Stimulated activated CD8-positive, alpha-beta memory T cell treated with anti-CD3 and anti-CD28 coated beads, Interleukin-12 subunit alpha, Interleukin-12 subunit beta, amount 100 ng/mL, for 4 hours (primary cell): ENCODE data around the gene E2F3.
"Not testable (repeated sequence)": the region's sequence is repeated elsewhere in the genome, so short reads cannot be mapped to it uniquely, and the experiment has no call there.

ENCODE experiments used
- DNase-seq: peaks from one replicate; pipeline ENCODE4 v3.0.0-alpha.2; 2020; ENCODE audit warnings: low read depth

Gene E2F3

DNA sequence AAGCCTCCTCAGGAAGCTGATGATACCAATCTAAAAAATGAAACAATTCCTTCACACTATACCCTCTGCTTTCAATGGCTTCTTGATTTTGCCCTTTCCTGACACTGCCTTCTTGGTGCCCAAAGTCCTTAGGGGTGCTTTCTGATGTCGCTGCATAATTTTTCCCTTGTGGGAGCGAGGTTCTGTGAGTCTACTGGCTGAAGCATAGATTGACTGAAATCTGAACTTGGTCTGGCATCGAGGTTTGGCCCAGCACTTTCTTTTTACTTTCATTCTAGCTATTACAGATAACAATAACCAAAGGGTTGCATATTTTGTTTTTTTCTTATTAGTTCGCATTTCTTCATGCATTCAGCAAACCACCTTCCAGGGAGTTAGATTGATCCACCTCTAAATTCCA, 65.8 kb downstream of the E2F3 start:
- DNase-seq = no peak

DNA sequence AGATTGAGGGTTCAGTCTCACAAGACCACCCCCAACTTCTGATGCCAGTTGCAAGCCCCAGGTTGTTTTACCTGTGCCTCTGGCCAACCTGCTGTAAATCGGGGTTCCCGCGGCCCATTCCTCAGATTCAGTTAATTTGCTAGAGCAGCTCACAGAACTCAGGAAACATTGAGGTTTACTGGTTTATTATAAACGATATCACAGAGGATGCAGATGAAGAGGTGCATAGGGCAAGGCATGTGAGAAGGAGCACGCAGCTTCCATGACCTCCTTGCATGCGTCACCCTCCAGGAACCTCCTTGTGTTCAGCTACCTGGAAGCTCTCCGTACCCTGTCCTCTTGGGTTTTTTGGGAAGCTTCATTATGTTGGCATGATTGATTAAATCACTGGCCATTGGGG, 66.5 kb downstream of the E2F3 start:
- no peak for DNase-seq

DNA sequence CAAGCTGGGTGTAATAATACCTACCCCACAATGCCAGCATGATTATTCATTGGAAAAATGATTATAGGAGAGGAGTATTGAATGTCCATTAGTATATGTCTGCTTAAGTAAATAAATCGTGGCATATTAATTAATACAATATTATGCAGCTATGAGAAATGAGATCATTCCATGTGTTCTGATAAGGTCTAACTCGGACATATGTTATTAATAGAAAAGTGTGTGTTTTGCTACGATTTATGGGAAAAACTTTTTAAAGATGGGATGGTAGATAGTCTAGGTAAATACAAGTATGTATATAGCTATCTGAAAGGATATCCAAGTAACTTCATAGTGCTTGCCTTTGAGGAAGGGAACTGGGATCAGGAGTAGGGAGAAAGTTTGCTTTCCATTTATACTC, 71.1 kb downstream of the E2F3 start:
- DNase-seq = no peak

DNA sequence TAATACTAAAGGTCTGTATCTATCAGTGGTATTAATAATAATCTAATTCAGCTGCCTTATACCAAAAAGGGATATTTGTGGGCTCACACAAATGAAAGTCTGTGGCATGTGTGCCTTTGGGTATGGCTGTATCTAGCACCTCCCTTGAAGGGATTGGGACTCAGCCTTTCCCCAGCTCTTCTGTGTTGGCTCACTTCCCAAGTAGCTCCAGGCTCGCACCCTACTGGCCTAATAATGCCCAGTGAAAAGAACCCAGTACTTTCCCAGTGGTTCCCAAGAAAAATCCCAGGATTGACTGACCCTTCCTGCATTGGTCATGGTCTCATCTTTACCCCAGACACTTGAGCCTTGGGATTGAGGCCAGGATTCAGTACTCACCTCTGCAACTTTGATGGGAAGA, 71.8 kb downstream of the E2F3 start:
- DNase-seq = no peak

DNA sequence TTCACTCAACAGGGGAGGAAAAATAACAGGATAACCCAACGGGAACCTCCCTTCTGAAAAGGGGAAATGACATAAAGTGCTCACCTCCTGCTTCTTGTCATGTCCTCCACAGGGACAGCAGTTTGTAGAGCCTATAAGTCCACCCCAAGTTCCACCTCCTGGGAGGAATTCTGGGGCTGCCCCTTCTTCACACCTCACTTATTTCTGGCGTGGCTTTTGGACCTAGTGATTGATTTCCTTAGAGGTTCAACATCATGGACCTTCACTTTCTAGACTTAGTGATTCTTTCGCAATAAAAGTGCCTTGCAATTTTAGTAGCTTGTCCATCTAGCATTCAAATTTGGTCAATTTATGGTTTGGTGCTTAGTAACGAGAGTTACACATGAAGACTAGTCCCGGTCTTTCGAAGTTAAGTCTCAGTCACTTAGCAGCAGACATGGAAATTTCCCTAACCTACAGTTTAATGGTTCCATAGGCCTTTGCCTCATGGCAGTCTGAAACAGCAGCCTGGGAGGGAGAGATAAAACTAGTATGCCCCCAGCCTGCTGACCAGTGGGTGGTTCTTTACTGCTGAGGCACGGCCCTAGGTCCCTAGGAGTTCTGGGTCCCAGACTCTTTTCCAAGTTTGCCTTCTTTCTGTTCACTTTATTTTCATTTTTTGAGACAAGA, 73.3 kb downstream of the E2F3 start:
- no peak for DNase-seq

DNA sequence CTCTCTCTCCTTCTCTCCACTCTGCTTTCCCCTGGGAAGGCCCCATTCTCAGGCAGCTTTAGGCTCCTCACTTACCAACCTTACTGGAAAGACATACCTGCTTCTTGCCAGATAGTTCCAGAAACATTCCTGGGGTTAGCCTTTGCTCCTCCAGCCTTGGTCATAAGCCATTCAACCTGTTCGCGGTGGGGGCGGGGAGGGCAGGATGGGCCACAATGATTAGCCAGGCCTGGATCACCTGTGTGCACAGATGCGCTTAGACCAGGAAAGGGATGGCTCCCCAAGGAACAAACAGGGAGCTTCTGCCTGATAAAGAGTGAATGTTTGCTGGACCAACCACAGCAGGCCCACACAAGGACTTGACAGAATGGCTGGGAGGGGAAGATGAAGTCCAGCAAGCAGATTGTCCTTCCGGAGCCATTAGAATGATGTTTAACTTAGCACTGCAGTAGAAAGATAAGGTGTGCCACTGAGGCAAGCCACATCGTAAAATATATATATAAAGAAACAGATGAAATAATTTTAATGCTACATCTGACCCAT, 74.9 kb downstream of the E2F3 start:
- DNase-seq = no peak

DNA sequence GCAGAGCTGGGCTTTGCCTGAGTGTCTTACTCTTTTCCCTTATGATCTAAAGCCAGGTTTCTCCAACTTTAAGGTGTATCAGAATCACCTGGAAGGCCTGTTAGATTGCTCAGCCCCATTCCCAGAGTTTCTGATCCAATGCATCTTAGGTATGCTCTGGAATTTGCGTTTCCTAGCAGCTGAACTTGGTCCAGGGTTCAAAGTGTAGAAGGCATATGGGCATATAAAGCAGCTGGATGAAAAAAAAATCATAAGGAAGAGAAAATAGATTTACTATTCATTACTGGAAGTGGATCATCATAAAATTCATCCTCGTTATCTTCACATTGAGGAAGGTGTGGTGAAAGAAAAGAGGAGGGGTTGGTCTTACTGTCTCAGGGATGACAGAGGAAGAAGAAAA, 75.8 kb downstream of the E2F3 start:
- DNase-seq = no peak

DNA sequence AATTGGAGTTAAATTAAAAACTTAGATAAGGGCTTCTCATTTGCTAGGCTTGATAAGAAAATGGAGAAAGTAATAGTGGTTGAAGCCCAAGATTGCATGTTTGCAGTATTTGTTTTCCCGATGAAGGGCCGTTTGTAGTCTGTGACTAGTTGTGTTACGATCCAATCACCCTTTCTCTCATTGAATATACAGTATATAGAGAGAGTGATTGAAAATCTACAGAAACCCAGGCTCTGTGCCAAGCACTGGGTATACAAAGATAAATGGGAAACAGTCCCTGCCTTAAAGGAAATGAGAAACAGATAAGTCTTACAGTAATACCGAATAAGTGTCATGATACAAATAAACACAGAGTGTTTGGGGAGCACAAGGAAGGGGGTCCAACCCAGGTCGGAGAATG, 77.4 kb downstream of the E2F3 start:
- no peak for DNase-seq

DNA sequence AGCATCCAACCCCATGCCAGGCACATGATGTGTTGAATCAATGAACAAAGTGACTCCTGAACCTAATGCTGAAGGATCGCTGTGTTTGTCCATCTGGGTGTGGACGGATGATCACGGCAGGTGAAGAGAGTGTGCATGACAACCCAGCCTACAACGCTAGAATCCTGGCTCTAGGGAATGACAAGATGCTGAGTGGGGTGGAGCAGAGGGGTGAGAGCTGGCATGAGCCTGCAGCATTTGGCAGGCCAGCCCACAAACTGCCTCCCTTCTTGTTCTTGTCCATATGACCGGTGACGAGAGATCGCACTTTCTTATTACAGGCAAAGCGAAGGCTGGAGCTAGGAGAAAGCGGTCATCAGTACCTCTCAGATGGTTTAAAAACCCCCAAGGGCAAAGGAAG, 77.8 kb downstream of the E2F3 start:
- no peak for DNase-seq

DNA sequence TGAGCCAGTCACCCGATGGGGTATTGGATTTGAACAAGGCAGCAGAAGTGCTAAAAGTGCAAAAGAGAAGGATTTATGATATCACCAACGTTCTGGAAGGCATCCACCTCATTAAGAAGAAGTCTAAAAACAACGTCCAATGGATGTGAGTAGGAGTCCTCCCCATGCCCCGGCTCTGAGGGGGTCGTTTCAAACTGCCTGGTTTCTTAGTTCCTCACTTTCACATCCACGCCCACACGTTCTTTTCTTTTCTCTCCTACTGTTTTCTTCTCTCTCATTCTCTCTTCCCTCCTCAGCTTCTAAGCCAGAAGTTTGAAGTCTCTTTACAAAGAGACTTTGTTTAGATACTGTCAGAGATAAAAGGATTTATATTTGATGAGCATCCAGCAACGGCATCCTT, 79.6 kb downstream of the E2F3 start:
- DNase-seq = no peak

DNA sequence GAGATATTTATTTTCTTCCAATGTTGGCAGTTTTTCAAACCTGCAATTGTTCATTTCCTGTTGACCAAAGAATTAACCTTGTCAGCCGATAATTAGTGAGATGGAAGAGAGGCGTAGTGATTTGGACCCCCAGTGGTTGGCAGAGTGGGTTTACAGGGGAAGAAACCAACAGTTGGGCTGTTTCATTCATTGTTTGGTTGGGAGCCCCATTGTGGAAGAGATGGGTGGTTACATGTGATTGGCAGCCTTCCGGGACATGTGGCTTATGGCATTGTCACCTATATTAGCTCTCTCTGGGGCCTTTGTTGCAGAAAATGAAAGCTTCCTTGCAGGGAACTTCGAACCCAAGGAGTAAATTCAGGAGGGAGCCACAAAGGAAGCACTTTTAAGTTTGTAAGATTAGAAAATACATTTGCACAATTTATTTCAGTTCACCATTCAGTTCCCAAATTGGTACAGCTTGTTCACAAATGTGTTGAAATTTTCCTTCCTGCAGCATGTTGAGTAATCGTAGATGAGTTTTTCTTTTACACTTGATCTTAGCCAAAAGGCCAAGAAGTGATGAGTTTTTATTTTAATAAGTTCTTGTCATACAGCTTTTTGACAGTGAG, 82.3 kb downstream of the E2F3 start:
- no peak for DNase-seq

DNA sequence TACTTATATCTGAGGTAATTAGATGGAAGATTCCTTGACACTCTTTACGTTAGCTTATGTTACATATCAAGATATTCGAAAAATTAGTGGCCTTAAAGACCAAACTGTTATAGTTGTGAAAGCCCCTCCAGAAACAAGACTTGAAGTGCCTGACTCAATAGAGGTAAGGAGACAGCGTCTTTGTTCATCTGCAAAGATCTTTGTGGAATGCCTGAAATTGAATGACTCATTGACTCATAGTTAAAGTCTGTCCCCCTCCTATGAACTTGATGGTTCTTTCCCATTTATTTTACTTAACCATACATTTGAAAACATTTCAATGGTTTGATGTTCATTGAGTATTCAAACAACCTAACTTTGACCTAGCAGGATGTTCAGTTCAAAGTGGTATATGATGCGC, 85.0 kb downstream of the E2F3 start:
- DNase-seq = no peak

DNA sequence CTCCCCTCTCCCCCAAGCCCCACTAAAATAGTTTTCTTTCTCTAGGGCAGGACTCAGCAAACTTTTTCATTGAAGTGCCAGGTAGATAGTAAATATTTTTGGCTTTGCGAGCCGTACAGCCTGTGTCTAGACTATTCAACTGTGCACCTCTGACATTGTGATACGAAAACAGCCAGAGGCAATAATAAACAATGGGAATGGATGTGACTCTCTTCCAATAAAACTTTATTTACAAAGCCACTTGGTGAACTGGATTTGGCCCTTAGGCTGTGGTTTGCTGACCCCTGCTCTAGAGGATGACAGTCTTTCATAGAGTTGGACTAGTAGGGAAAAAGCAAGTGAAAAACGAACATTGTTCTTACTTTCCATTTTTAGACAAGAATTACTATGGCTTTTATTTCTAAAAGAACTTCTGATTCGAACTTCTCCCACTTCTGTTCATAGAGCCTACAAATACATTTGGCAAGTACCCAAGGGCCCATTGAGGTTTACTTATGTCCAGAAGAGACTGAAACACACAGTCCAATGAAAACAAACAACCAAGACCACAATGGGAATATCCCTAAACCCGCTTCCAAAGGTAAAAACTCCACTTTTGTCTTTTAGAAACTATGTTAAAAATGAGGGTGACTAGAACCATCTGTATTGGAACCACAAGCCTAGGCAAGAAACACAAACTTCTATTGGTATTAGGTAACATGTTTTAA, 86.1 kb downstream of the E2F3 start:
- no peak for DNase-seq

DNA sequence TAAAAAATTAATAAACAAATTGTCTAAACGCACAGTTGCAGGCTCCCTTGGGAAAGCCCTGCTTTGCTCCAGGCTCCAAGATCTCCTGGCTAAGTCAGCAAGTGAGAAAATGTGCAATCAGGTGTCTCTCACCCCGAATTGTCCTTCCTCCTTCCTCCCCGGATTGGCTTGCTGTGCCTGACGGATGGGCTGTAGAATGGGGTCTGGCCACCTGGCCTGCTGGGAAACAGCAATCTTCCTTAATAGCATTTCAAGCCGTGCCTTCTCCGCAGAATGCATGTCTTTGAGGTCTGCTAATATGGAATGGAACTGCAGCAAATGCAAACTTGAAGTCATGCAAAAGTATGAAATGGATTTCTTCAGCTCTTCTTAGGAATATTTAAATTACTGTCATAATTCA, 88.9 kb downstream of the E2F3 start:
- no peak for DNase-seq

DNA sequence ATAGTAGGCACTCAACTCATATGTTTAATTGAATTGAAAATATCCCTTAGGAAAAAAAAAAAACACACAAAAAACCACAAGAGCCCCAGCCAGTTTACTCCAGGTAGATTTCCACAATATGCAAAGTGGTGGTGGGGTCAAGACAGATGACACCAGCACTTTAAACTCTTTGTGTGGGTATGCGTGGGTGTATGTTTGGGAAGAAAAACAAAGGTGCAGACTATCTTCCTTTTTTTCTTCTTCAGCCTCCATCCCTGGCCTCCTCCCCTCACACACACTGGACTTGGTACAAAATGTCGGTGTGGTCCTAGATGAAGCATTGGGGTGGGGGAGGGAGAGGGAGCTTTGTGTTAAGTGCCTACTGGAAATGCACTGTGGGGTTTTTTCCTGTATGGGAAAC, 90.4 kb downstream of the E2F3 start:
- no peak for DNase-seq

DNA sequence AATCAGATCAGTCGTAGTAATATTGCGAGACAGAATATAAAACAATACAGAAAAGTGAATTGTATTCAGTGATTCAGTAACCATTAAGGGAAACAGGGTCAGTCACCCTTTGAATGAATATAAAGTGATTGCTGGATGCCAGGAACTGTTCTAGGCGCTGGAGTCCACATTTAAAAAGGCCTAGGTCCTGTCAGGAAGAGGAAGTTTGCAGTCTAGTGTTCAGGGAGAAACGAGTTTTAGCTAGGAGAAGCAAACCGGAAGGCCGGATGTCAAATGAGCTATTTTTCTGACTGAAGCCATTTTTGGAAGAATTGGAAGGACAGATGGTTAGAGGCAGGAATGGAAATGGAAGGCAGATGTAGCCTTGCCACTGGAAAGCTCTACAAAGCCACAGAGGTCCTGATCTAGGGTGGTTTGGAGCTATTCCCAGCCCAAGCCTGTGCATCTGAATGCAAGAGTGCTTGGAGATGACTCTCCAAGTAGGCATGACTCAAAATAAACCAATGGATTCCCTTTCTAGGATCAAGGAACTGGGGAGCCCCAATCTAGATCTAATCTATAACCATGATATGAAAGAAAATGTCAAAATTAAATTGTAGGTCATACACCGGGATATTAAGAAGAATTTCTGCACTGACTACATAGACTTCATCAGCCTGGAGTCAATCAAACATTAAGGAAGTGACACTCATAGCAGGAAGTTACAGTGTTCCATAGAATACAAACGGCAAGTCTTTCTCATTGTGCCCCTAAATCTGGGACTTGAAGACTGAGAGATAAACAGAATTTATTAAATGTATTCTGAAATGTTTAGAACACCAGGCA, 95.7 kb downstream of the E2F3 start:
- no peak for DNase-seq

DNA sequence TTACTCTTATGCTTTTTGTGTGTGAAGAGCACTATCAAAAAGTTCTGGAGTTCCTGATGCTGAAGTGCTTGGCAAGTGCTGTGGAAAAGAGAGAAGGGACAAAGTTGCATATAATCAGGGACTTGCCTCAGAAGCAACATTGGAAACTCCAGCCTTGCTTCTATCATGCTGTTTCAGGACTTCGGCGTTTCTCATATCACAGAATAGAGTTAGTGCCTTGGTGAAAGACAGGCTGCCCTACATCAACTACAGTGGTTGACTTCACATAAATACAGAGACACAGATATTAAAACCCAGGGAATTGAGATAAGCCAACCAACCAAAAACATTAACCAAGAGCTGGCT, 96.3 kb downstream of the E2F3 start:
- no peak for DNase-seq

DNA sequence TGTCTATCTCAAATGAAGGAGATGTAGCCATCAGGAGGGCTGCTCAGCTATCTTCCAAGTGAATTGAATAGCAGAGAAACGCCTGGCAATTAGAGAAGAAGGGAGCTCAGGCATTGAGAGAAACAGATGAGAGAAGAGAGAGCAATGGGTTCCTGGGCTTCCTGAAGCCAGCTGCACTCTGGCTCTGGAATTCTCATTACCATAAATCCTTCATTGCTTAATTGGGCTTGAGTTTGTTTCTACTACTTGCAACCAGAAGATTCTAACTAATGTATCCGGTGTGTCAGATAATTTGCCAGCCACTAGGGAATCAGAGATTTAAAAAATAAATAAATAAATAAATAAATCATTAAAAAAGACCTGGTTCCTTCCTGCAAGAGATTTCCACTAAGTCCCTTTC, 107.5 kb downstream of the E2F3 start:
- DNase-seq = no peak

DNA sequence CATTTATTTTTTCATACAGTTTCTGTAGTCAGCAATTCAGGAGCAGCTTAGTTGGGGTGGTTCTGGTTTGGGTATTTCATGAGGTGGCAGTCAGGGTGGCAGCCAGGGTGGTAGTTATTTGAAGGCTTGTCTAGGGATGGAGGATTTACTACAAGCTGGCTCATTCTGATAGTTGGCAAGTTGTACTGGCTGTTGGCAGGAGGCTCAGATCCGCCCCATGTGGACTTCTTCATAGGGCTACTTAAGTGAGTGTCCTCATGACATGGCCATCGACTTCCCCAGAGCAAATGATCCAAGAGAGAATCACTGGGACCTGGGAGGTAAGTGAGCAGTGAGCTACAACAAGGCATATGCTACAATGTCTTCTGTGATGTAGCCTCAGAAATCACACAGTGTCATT, 110.2 kb downstream of the E2F3 start:
- no peak for DNase-seq

DNA sequence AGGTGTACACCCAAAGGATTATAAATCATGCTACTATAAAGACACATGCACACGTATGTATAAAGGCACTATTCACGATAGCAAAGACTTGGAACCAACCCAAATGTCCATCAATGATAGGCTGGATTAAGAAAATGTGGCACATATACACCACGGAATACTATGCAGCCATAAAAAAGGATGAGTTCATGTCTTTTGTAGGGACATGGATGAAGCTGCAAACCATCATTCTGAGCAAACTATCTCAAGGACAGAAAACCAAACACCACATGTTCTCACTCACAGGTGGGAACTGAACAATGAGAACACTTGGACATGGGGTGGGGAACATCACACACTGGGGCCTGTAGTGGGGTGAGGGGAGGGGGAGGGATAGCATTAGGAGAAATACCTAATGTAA, 123.5 kb downstream of the E2F3 start:
- not testable (repeated sequence) for DNase-seq

DNA sequence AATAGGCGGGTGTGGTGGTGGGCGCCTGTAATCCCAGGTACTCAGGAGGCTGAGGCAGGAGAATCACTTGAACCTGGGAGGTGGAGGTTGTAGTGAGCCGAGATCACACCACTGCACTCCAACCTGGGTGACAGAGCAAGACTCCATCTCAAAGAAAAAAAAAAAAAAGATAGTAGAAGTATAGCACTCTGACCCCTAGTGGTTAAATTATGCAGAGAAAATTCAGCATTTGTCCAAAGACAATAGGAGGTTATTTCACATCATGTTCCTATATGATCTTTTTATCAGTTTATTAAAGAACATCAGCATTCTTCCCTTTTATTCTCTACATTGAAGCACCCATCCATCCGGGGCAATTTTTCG, 127.4 kb downstream of the E2F3 start:
- not testable (repeated sequence) for DNase-seq

DNA sequence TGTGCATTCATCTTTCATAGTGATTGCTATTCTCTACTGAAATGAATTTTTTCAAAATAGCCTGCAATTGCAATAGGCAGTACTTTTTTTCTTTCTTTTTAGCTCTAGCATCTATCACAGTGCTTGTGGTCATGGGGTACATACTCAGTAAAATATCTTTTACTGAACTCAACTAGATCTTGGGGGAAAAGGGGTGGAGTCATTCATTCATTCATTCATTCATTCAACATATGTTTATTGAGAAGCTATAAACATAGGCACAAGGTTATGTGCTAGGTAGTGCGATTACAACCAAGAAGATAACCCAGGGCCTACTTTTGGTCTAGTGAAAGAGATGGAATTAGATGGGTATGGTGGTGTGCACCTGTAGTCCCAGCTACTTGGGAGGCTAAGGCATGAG, 131.2 kb downstream of the E2F3 start:
- DNase-seq = no peak
